Prostate gland (tissue), 2 donors: ENCODE measurements around the gene GRID1.

Source experiments
- POLR2A ChIP-seq: fragments of 450-650 bp; IDR thresholded peaks from one replicate; pipeline ENCODE4 v1.6.1; 2016; ENCODE audit warnings: antibody characterized with exemption, mild to moderate bottlenecking
- POLR2AphosphoS5 ChIP-seq: sonication (generic); formaldehyde crosslinking; IDR thresholded peaks from one replicate; pipeline ENCODE4 v1.6.1; 2017; ENCODE audit warnings: antibody characterized with exemption
- TF ChIP-seq, protein P1 (sequence below), 4 experiments: fragments of 200-600 bp in 2 of 4; fragments of 450-650 bp in 2 of 4; sonication (generic) in 2 of 4; IDR thresholded peaks; 1 replicate in 3 of 4; 2 replicates in 1 of 4; pipeline ENCODE4 v1.5.1; 2016 to 2019; ENCODE audit warnings: antibody characterized with exemption in 4 of 4, mild to moderate bottlenecking in 2 of 4, moderate library complexity in 2 of 4

DNA sequence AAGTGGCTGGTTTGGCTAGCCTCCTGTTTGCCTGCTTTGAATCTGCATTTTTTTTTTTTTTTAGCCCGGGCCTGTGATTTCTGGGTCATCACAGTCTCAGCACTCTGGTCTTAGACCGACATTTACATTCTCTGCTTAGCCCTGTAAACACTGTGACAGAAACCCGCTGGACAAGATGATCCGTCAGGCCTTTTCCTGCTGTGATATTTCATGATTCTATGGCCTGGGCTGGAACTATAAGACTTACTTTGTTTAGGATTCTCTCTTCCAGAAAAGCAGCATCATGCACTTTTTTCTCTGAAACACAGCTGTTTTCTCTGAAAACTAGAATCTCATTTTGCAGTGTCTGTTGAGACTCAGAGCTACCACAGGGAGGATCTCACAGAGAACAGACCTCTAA is 705.5 kb downstream of the GRID1 start:
- TF ChIP-seq, protein P1, sequence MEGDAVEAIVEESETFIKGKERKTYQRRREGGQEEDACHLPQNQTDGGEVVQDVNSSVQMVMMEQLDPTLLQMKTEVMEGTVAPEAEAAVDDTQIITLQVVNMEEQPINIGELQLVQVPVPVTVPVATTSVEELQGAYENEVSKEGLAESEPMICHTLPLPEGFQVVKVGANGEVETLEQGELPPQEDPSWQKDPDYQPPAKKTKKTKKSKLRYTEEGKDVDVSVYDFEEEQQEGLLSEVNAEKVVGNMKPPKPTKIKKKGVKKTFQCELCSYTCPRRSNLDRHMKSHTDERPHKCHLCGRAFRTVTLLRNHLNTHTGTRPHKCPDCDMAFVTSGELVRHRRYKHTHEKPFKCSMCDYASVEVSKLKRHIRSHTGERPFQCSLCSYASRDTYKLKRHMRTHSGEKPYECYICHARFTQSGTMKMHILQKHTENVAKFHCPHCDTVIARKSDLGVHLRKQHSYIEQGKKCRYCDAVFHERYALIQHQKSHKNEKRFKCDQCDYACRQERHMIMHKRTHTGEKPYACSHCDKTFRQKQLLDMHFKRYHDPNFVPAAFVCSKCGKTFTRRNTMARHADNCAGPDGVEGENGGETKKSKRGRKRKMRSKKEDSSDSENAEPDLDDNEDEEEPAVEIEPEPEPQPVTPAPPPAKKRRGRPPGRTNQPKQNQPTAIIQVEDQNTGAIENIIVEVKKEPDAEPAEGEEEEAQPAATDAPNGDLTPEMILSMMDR (IDR thresholded peaks at IDR 0.05): no peak
- no peak for TF ChIP-seq POLR2A
- TF ChIP-seq POLR2AphosphoS5: peak; percentile 43
